D341Med (cell line): ENCODE data around the gene NUF2.

Source experiments
- DNase-seq: peaks from one replicate; pipeline ENCODE4 v3.0.0; 2012; ENCODE audit warnings: low spot score

NUF2 gene

GRCh38 chr1:163401211-163401610 lies 79.5 kb downstream of the NUF2 start:
- no peak for DNase-seq
